Upper lobe of left lung (tissue), 6 donors: ENCODE results near the gene RBM33. TPM values are rescaled to one million over a fixed set of nuclear protein-coding genes. Genes with fewer than 3 reads are reported as not detected.

Experiments used
- ATAC-seq, 2 donors: fragments of 200-7000 bp; cut with Tn5 transposase; one replicate each; pipeline ENCODE4 v1.9.1; 2022; ENCODE audit warnings: mild to moderate bottlenecking in 2 of 2, moderate library complexity in 2 of 2; ENCODE audit not compliant: low FRiP score in 2 of 2
- DNase-seq, 2 donors: peaks; one replicate each; pipeline ENCODE4 v3.0.0-alpha.2; 2019 to 2020
- H3K27ac ChIP-seq, 4 donors: fragments of 200-600 bp; sonication (generic); one replicate each; pipeline ENCODE4 v1.5.1; 2016 to 2019
- H3K27me3 ChIP-seq, 4 donors: fragments of 200-600 bp; sonication (generic); one replicate each; pipeline ENCODE4 v1.5.1; 2017 to 2019
- H3K36me3 ChIP-seq, 4 donors: fragments of 200-600 bp; sonication (generic); one replicate each; pipeline ENCODE4 v1.5.1; 2016 to 2019
- H3K4me1 ChIP-seq, 4 donors: fragments of 200-600 bp; sonication (generic); one replicate each; pipeline ENCODE4 v1.5.1; 2018 to 2019
- H3K4me3 ChIP-seq, 4 donors: fragments of 200-600 bp; sonication (generic); one replicate each; pipeline ENCODE4 v1.5.1; 2017 to 2019; ENCODE audit warnings: mild to moderate bottlenecking in 2 of 4, moderate library complexity in 1 of 4
- H3K9me3 ChIP-seq, 4 donors: fragments of 200-600 bp; sonication (generic); one replicate each; pipeline ENCODE4 v1.5.1; 2018 to 2019
- CTCF ChIP-seq, 6 experiments: fragments of 450-650 bp in 4 of 6; fragments of 200-600 bp in 2 of 6; sonication (generic) in 2 of 6; IDR thresholded peaks; one replicate each; pipeline ENCODE4 v1.5.1; 2016 to 2019; ENCODE audit warnings: antibody characterized with exemption in 6 of 6
- EP300 ChIP-seq, 4 donors: sonication (generic); formaldehyde crosslinking; IDR thresholded peaks; one replicate each; pipeline ENCODE4 v1.5.1; 2017; ENCODE audit warnings: antibody characterized with exemption in 4 of 4, control low read depth in 2 of 4
- POLR2A ChIP-seq, 4 donors: fragments of 450-650 bp; IDR thresholded peaks; one replicate each; pipeline ENCODE4 v1.5.1; 2016 to 2017; ENCODE audit warnings: antibody characterized with exemption in 4 of 4, mild to moderate bottlenecking in 2 of 4
- POLR2AphosphoS5 ChIP-seq, 2 donors: sonication (generic); formaldehyde crosslinking; IDR thresholded peaks; one replicate each; pipeline ENCODE4 v1.5.1; 2017; ENCODE audit warnings: antibody characterized with exemption in 2 of 2
- WGBS, 2 donors: methylation state at CpG; one replicate each; pipeline ENCODE4 v1.1.5; 2017 to 2018; 5-methylcytosine and 5-hydroxymethylcytosine counted together
- total RNA-seq, 6 donors: library from RNA; depleted of rRNA in 4 of 6; stranded (reverse); fragments of >200 nt in 4 of 6; gene quantifications; one replicate each; pipeline versions ENCODE4 v1.1.0 to v1.2.1, GENCODE V29; 2016 to 2021
- donor health status: DM: no; HTN: no; CAD: no; lungs with moderate emphysema.
- donor health status: DM: no; HTN: yes; CAD: no; lungs with severe emphysema.

RBM33 gene
- total RNA-seq, 6 donors from 2014 or later = 40.6 to 179 (median 76.4) TPM

GRCh38 chr7:155647302-155647701, 2.8 kb downstream of the RBM33 start:
- Histone ChIP-seq H3K9me3 (peaks cover 7 to 14% (median 9%) of the 10 kb centered on the region in 4 donors), H3K4me1 (peaks cover 25 to 45% (median 27%) of the 10 kb centered on the region in 4 donors), H3K27me3 (no peaks in the 10 kb centered on the region), H3K4me3 (no peak overlapping the region), H3K36me3 (peaks cover 0 to 16% (median 4%) of the 10 kb centered on the region in 4 donors), H3K27ac (no peak overlapping the region)
- ATAC-seq (no peak), DNase-seq (no peak)
- TF ChIP-seq POLR2AphosphoS5 (IDR thresholded peaks at IDR 0.05) (no peak), POLR2A (IDR thresholded peaks at IDR 0.05) (no peak), CTCF (IDR thresholded peaks at IDR 0.05) (no peak), EP300 (IDR thresholded peaks at IDR 0.05) (no peak)
- 74 to 77% methylated on average over 5 of the region's 5 CpGs for WGBS, 2 donors

DNA sequence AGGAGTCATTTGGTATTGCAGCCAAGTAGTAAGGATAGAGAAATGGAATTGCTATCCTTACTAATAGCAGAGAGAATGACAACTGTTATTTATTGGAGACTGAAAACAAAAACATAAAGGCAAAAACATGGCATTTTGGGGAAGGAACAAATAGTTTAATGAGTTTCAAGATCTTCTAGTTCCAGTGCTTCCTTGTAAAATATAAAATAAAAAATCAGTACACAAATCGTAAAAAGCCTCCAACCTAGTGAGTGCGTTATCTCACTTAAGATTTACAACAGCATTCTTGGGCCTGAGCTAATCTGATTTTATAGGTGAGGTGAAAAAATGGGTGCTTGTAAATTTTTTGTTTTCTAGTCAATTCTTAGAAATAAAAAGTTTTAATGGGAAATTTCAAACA, 3.3 kb downstream of the RBM33 start:
- DNase-seq (no peak), ATAC-seq (no peak)
- Histone ChIP-seq H3K9me3 (peaks cover 7 to 14% (median 9%) of the 10 kb centered on the region in 4 donors), H3K4me1 (peaks cover 25 to 49% (median 30%) of the 10 kb centered on the region in 4 donors), H3K36me3 (peaks cover 0 to 16% (median 4%) of the 10 kb centered on the region in 4 donors), H3K27me3 (no peaks in the 10 kb centered on the region), H3K27ac (no peak overlapping the region), H3K4me3 (no peak overlapping the region)
- TF ChIP-seq POLR2AphosphoS5 (IDR thresholded peaks at IDR 0.05) = no peak
- no peak for TF ChIP-seq CTCF (IDR thresholded peaks at IDR 0.05)
- TF ChIP-seq POLR2A (IDR thresholded peaks at IDR 0.05) = no peak
- TF ChIP-seq EP300 (IDR thresholded peaks at IDR 0.05) = no peak
- WGBS, 2 donors = 88 to 100% methylated on average over 2 of the region's 2 CpGs

GRCh38 chr7:155648752-155649339, 4.4 kb downstream of the RBM33 start:
- TF ChIP-seq EP300 (IDR thresholded peaks at IDR 0.05) = no peak
- TF ChIP-seq POLR2AphosphoS5 (IDR thresholded peaks at IDR 0.05) = no peak
- no peak for TF ChIP-seq CTCF (IDR thresholded peaks at IDR 0.05)
- no peak for TF ChIP-seq POLR2A (IDR thresholded peaks at IDR 0.05)
- 87 to 92% methylated on average over 3 of the region's 3 CpGs for WGBS, 2 donors
- peaks cover 30 to 52% (median 38%) of the 10 kb centered on the region in 4 donors for H3K4me1 ChIP-seq
- H3K36me3 ChIP-seq = peaks cover 0 to 16% (median 4%) of the 10 kb centered on the region in 4 donors
- DNase-seq = no peak
- no peaks in the 10 kb centered on the region for H3K27me3 ChIP-seq
- H3K27ac ChIP-seq = no peak overlapping the region
- no peak overlapping the region for H3K4me3 ChIP-seq
- no peak for ATAC-seq
- peaks cover 7 to 14% (median 9%) of the 10 kb centered on the region in 4 donors for H3K9me3 ChIP-seq

DNA sequence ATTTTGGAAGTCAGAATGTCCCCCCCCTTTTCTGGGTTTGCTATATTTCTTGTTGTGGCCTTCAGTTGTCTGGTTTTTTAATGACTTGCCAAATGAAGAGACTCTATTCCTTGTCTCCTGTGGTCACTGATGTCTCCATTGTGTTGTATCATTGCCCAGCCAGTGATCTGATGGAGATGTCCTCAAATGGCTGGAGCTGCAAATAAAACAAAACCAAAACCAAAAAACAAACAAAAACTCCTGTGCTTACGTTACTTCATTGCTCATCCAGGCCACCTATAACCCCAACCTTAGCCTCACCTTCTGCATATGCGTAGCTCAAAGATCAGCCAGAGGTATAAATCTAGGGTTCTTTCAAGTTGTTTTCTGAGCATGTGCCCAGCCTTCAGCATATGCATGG, 5.1 kb downstream of the RBM33 start:
- H3K4me3 ChIP-seq = no peak overlapping the region
- peaks cover 37 to 60% (median 45%) of the 10 kb centered on the region in 4 donors for H3K4me1 ChIP-seq
- WGBS, 2 donors = 95 to 97% methylated on average over 2 of the region's 2 CpGs
- no peak for DNase-seq
- H3K27ac ChIP-seq = no peak overlapping the region
- TF ChIP-seq POLR2A (IDR thresholded peaks at IDR 0.05) = no peak
- TF ChIP-seq CTCF (IDR thresholded peaks at IDR 0.05) = no peak
- no peak for TF ChIP-seq EP300 (IDR thresholded peaks at IDR 0.05)
- H3K9me3 ChIP-seq = peaks cover 7 to 14% (median 9%) of the 10 kb centered on the region in 4 donors
- peaks cover 0 to 16% (median 4%) of the 10 kb centered on the region in 4 donors for H3K36me3 ChIP-seq
- no peaks in the 10 kb centered on the region for H3K27me3 ChIP-seq
- ATAC-seq = no peak
